GM12874 (cell line): ENCODE measurements around the gene PFKFB2.

Source experiments
- CTCF ChIP-seq: IDR thresholded peaks from 2 replicates; pipeline ENCODE4 v1.5.1; 2011; ENCODE audit warnings: low read depth, mild to moderate bottlenecking, control low read depth, low read length, moderate library complexity; ENCODE audit not compliant: insufficient read depth

Gene PFKFB2

GRCh38 chr1:207102659-207103058 lies 49.6 kb downstream of the PFKFB2 start:
- TF ChIP-seq CTCF: no peak

GRCh38 chr1:207103892-207104373 lies 50.9 kb downstream of the PFKFB2 start, which contains the start of gene C4BPA:
Gene C4BPA, plus strand, starts transcription at chr1:207104233. Its CDS starts 8,793 bp downstream, at chr1:207113026.
- no peak for TF ChIP-seq CTCF

GRCh38 chr1:207109004-207109403 lies 55.9 kb downstream of the PFKFB2 start:
- TF ChIP-seq CTCF: no peak

GRCh38 chr1:207112616-207113296 lies 59.7 kb downstream of the PFKFB2 start:
- TF ChIP-seq CTCF: no peak

- TF ChIP-seq CTCF: no peak
These were observed 62.2 kb downstream of the PFKFB2 start for GRCh38 chr1:207115269-207115668.

- no peak for TF ChIP-seq CTCF
These were observed 71.3 kb downstream of the PFKFB2 start for GRCh38 chr1:207124389-207124788.

GRCh38 chr1:207128336-207128921 lies 75.4 kb downstream of the PFKFB2 start:
- no peak for TF ChIP-seq CTCF
